ENCODE measurements around the gene CHST11.

CHST11 gene

DNA sequence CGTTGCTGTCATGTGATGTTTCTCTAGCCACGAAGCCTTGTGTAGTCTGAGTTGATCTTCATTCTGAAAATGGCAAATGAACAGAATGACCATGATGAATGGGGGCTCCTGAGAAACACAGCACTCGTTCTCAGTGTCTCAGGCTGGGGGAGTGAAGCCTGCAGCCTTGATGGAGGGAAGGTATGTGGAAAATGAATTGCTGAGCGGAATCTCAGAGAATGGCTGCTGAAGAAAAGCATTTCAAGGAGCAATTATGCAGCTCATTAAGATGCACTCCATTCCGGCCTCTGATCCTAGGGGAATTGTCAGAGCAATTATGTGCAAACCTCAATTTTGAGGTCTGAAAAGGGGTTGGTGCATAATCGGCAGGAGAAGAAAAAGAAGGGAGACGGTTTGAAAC, 167.1 kb downstream of the CHST11 start:
- no peak for DNase-seq (ENCODE audit: low read depth)
- TF ChIP-seq, protein P1, sequence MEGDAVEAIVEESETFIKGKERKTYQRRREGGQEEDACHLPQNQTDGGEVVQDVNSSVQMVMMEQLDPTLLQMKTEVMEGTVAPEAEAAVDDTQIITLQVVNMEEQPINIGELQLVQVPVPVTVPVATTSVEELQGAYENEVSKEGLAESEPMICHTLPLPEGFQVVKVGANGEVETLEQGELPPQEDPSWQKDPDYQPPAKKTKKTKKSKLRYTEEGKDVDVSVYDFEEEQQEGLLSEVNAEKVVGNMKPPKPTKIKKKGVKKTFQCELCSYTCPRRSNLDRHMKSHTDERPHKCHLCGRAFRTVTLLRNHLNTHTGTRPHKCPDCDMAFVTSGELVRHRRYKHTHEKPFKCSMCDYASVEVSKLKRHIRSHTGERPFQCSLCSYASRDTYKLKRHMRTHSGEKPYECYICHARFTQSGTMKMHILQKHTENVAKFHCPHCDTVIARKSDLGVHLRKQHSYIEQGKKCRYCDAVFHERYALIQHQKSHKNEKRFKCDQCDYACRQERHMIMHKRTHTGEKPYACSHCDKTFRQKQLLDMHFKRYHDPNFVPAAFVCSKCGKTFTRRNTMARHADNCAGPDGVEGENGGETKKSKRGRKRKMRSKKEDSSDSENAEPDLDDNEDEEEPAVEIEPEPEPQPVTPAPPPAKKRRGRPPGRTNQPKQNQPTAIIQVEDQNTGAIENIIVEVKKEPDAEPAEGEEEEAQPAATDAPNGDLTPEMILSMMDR (IDR thresholded peaks at IDR 0.05; ENCODE audit: control insufficient read depth, insufficient read depth, low read depth, low read length, missing control alignments), result no peak
- no peak overlapping the region for H3K4me3 ChIP-seq (ENCODE audit: control insufficient read depth, low read depth, low read length)

DNA sequence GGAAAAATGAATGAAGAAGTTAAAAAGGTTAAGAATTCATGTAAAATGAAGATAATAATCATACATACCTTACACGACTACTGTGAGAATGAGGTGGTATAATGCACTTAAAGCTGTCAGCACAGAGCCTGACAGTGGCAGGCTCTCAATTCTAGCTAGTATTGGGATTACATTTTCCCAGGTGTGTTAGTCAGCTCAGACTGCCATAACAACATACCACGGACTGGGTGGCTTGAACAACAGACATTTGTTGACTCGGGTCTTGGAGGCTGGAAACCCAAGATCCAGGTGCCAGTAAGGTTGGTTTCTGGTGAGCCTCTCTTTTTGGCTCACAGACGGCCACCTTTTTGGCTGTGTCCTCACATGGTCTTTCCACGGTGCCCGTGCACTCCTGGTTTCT, 167.8 kb downstream of the CHST11 start:
- TF ChIP-seq, protein P1 (IDR thresholded peaks at IDR 0.05; ENCODE audit: control insufficient read depth, insufficient read depth, low read depth, low read length, missing control alignments), result no peak
- no peak overlapping the region for H3K4me3 ChIP-seq (ENCODE audit: control insufficient read depth, low read depth, low read length)
- DNase-seq (ENCODE audit: low read depth), result no peak

DNA sequence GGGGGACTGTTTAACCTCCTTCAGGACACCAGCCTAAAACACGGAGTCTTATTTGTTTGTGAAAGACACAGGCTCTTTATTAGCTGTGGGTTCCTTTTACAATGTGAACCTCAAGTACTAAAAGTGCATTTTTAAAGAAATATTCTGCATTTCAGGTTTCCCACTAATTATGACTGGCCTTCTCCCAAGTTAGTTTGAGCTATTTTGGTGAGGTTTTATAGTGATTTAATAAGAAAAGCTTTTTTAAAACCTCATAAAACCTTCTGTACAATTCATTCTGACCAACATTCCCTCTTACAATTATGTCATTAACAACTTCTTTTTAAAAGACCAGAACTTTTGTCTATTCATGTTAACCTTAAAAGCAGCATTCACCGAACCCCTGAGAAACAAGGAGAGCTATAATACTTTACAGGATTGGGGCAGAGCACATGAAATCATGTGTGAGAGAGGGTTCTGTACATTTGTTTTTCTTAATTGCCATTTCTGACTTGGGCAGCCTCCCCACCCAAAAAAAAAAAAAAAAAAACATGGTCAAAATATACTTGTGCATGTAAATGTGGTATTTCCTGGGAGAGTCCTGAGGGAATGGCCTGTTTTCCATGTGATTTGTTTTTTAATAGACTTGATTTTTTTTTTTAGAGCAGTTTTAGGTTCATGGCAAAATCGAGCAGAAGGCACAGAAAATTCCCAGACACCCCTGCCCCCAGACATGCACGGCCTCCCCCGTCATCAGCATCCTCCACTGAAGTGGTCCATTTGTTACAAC, 169.5 kb downstream of the CHST11 start:
- DNase-seq (ENCODE audit: low read depth), result no peak
- TF ChIP-seq, protein P1 (IDR thresholded peaks at IDR 0.05; ENCODE audit: control insufficient read depth, insufficient read depth, low read depth, low read length, missing control alignments), result no peak
- no peak overlapping the region for H3K4me3 ChIP-seq (ENCODE audit: control insufficient read depth, low read depth, low read length)

DNA sequence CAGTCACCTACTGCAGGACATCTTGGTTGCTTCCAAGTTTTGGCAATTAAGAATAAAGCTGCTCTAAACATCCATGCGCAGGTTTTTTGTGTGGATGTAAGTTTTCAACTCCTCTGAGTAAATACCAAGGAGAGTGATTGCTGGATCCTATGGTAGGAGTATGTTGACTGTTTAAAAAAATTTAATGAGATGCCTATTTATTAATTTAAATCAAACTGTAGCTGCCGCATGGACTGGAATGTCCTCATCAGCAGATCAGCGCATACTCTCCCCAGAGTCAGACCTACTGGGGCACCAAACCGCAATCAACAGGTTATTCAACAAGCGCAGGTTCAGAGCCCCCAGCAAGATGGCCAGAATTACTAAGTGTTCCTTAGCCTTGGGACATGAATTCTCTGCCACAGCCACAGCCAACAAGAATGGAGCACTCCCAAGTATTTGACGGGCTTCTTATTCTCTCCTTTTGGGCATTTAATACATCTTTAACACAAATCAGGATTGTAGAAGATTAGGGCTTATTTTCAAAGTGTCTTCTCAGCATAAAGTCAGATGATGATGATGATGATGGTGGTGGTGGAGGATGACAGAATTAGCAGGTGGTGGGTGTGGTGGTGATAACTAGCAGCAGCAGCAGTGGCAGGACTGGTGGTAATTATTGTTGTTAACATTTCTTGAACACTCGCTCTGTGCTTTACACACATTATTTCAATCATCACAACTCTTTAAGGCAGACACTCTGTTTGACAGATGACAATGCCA, 170.7 kb downstream of the CHST11 start:
- no peak overlapping the region for H3K4me3 ChIP-seq (ENCODE audit: control insufficient read depth, low read depth, low read length)
- TF ChIP-seq, protein P1 (IDR thresholded peaks at IDR 0.05; ENCODE audit: control insufficient read depth, insufficient read depth, low read depth, low read length, missing control alignments), result no peak
- DNase-seq (ENCODE audit: low read depth), result no peak

DNA sequence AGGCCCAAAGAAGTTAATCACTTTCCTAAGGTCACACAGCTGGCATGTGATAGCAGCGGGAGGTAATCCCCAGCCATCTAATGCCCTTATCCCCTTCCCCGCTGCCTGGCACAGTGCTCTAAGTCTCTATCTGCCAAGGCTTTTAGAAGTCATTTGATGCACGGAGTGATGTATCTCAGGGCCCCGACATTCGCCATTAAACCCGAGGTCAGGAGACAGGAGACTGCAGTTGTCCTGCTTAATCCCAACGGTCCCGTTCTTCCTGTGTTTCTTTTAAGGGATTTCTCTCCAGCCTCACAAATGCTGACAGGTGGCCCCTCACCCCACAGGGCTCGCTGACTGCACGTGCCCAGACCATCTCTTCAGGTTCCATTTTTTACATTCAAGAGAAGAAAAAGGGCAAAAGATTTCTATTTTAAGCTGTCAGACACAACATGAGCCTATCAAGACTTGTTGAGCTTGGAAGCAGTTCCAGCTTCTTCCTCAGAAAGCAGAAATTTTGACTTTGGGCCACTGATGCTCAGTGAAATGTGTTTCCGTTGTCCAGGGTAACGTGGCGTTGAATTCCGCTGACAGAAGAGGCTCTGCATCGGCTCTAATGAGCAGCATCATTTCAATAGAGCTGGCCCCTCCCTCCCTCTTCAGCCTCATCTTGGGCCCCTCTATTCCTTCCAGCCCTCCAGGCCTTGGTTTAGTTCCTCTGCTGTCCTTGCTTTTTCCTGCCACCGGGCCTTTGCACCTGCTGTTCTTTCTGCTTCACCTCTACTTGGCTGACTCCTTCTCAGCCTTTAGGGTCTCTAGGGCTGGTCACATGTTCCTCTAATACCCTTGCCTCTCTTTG, 171.5 kb downstream of the CHST11 start:
- TF ChIP-seq, protein P1 (IDR thresholded peaks at IDR 0.05; ENCODE audit: control insufficient read depth, insufficient read depth, low read depth, low read length, missing control alignments), result no peak
- DNase-seq (ENCODE audit: low read depth), result no peak
- H3K4me3 ChIP-seq (ENCODE audit: control insufficient read depth, low read depth, low read length), result no peak overlapping the region

DNA sequence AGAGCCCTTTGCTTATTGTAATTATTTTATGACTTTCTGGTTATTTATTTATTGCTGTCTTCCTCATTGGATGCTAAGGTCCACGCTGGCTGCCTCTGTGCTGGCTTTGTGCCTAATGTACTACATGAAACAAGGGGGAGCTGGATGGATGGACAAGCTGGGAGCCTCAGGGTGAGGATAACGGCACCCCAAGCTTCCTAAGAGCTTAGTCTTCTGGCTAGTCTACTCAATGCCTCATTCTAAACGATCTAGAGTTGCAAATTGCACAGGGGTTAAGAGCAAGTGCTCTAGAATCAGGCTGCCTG, 172.0 kb downstream of the CHST11 start:
- TF ChIP-seq, protein P1 (IDR thresholded peaks at IDR 0.05; ENCODE audit: control insufficient read depth, insufficient read depth, low read depth, low read length, missing control alignments), result no peak
- no peak for DNase-seq (ENCODE audit: low read depth)
- H3K4me3 ChIP-seq (ENCODE audit: control insufficient read depth, low read depth, low read length), result no peak overlapping the region
